Endothelial cell of umbilical vein (primary cell): ENCODE measurements around the gene CASP9. TPM values are rescaled to one million over a fixed set of nuclear protein-coding genes. Genes with fewer than 3 reads are reported as not detected.

Experiments used
- BruUV-seq: library from RNA; stranded (reverse); fragments of 400-500 nt; replicated peaks from 2 replicates; lab custom pipeline; 2021; lab: Mats Ljungman, UMichigan
- CTCF ChIA-PET: fragments of 300-600, 350-600 bp; sonication (Branson Sonifier 250); formaldehyde crosslinking; loops from one replicate; lab custom pipeline; 2021; ENCODE audit warnings: antibody characterized with exemption, inconsistent platforms; lab: Charles Lee
- POLR2A ChIA-PET: fragments of 300-600, 350-600 bp; sonication (Branson Sonifier 250); formaldehyde crosslinking; loops from one replicate; lab custom pipeline; 2021; ENCODE audit warnings: antibody characterized with exemption, inconsistent platforms; lab: Charles Lee
- DNase-seq: peaks from one replicate; pipeline ENCODE4 v3.0.0-alpha.2; 2011; ENCODE audit warnings: low read depth, low spot score
- FAIRE-seq: peaks from 2 replicates; lab custom pipeline; 2011; peaks lifted over from hg19 to GRCh38; lab: Jason Lieb, UNC
- H2AFZ ChIP-seq: 2 replicates; pipeline ENCODE4 v1.6.0; 2012; ENCODE audit warnings: low read depth, low read length, control low read depth, inconsistent platforms
- H3K27ac ChIP-seq: 2 replicates; pipeline ENCODE4 v1.5.1; 2011; ENCODE audit warnings: low read depth, mild to moderate bottlenecking, control low read depth, low read length, moderate library complexity; ENCODE audit not compliant: insufficient read depth
- H3K27me3 ChIP-seq, 2 experiments: 2 replicates each; pipeline versions ENCODE4 v1.6.0 to v1.6.1; 2011; ENCODE audit warnings: low read length in 2 of 2, mixed read lengths in 1 of 2; ENCODE audit not compliant: control insufficient read depth in 2 of 2, insufficient read depth in 2 of 2
- H3K36me3 ChIP-seq, 2 experiments: 2 replicates in 1 of 2; 3 replicates in 1 of 2; pipeline ENCODE4 v1.5.1; 2011; ENCODE audit warnings: low read length in 2 of 2, mild to moderate bottlenecking in 1 of 2, moderate library complexity in 1 of 2; ENCODE audit not compliant: control insufficient read depth in 2 of 2, insufficient read depth in 2 of 2; ENCODE audit errors: extremely low read depth in 1 of 2
- H3K4me1 ChIP-seq: 3 replicates; pipeline ENCODE4 v1.5.1; 2011; ENCODE audit warnings: mild to moderate bottlenecking, low read length; ENCODE audit not compliant: control insufficient read depth, insufficient read depth; ENCODE audit errors: extremely low read depth
- H3K4me2 ChIP-seq: 2 replicates; pipeline ENCODE4 v1.6.1; 2011; ENCODE audit warnings: low read length, control low read depth, mixed read lengths; ENCODE audit not compliant: insufficient read depth
- H3K4me3 ChIP-seq, 3 experiments: fragments of 200-600 bp in 1 of 3; sonication (generic), shearing (Covaris generic) in 1 of 3; replicated peaks in 1 of 3; 2 replicates each; pipeline ENCODE4 v1.5.1; 2011 to 2016; ENCODE audit warnings: control low read depth in 3 of 3, low read length in 3 of 3, mild to moderate bottlenecking in 2 of 3, inconsistent platforms in 1 of 3, low read depth in 1 of 3, moderate library complexity in 1 of 3; ENCODE audit not compliant: insufficient read depth in 1 of 3
- H3K79me2 ChIP-seq: 2 replicates; pipeline ENCODE4 v1.6.0; 2012; ENCODE audit warnings: low read length, inconsistent platforms; ENCODE audit not compliant: control insufficient read depth, insufficient read depth
- H3K9ac ChIP-seq: replicated peaks from 2 replicates; pipeline ENCODE3; 2011; ENCODE audit warnings: low read length, control low read depth; ENCODE audit not compliant: insufficient read depth; ENCODE audit errors: extremely low read depth
- H3K9me1 ChIP-seq: replicated peaks from 3 replicates; pipeline ENCODE4 v1.6.0; 2011; ENCODE audit warnings: mild to moderate bottlenecking, low read length; ENCODE audit not compliant: control insufficient read depth, insufficient read depth; ENCODE audit errors: extremely low read depth
- H3K9me3 ChIP-seq: replicated peaks from 2 replicates; pipeline ENCODE4 v1.5.1; 2012; ENCODE audit warnings: low read length, inconsistent platforms; ENCODE audit not compliant: control insufficient read depth, insufficient read depth
- H4K20me1 ChIP-seq: replicated peaks from 2 replicates; pipeline ENCODE3; 2011; ENCODE audit warnings: mild to moderate bottlenecking, low read length; ENCODE audit not compliant: control insufficient read depth, insufficient read depth; ENCODE audit errors: extremely low read depth
- EZH2 ChIP-seq: IDR thresholded peaks from 2 replicates; pipeline ENCODE4 v1.6.1; 2012; ENCODE audit warnings: borderline replicate concordance, low read depth, mild to moderate bottlenecking, moderate library complexity, low read length, inconsistent platforms; ENCODE audit not compliant: severe bottlenecking
- FOS ChIP-seq: IDR thresholded peaks from 2 replicates; pipeline ENCODE4 v1.6.1; 2011; ENCODE audit warnings: mild to moderate bottlenecking, low read length, moderate library complexity, borderline replicate concordance; ENCODE audit not compliant: insufficient read depth
- GATA2 ChIP-seq: IDR thresholded peaks from 2 replicates; pipeline ENCODE4 v1.7.0; 2011; ENCODE audit warnings: low read depth, mild to moderate bottlenecking, moderate library complexity, mixed read lengths, low read length; ENCODE audit not compliant: insufficient read length, insufficient read depth
- JUN ChIP-seq: IDR thresholded peaks from 2 replicates; pipeline ENCODE4 v1.6.1; 2011; ENCODE audit warnings: borderline replicate concordance, low read depth; ENCODE audit not compliant: insufficient read length, insufficient read depth
- MYC ChIP-seq: IDR thresholded peaks from one replicate; pipeline ENCODE4 v1.6.1; 2011; ENCODE audit warnings: mild to moderate bottlenecking, low read depth, low read length
- POLR2A ChIP-seq: IDR thresholded peaks from 2 replicates; pipeline ENCODE4 v1.6.1; 2012; ENCODE audit warnings: low read depth, mild to moderate bottlenecking, control low read depth, low read length
- POLR2AphosphoS5 ChIP-seq: IDR thresholded peaks from 2 replicates; pipeline ENCODE4 v1.6.1; 2012; ENCODE audit warnings: low read depth, mild to moderate bottlenecking, control low read depth, low read length, moderate library complexity; ENCODE audit not compliant: insufficient read depth
- dilution Hi-C: fragments of 300-500 bp; cut with MboI; formaldehyde crosslinking; loops from one replicate; pipeline ENCODE4 v1.15.0; 2019; ENCODE audit warnings: low sequenced_read_pairs; ENCODE audit not compliant: extremely low pct_ligation_motif_present
- intact Hi-C: fragments of 100-400 bp; cut with micrococcal nuclease; formaldehyde crosslinking; loops from one replicate; pipeline ENCODE4 v1.10.0; 2022
- polyA plus RNA-seq, 4 experiments: library from polyadenylated mRNA; depleted of rRNA in 3 of 4; stranded (reverse) in 3 of 4; unstranded in 1 of 4; fragments of >200 nt; gene quantifications; 2 replicates each; pipeline versions ENCODE4 v1.2.1 to v1.2.3, GENCODE V29; 2011 to 2012; ENCODE audit warnings: missing spikeins in 1 of 4
- total RNA-seq: library from RNA; stranded (reverse); gene quantifications from 2 replicates; pipeline ENCODE4 v1.2.3, GENCODE V29; 2021
- TF ChIP-seq, protein P1 (sequence below): IDR thresholded peaks from 2 replicates; pipeline ENCODE4 v1.6.1; 2011; ENCODE audit not compliant: insufficient read depth, insufficient read length
- TF ChIP-seq, protein P2 (sequence below), 2 donors: IDR thresholded peaks; 1 replicate in 1 of 2; 2 replicates in 1 of 2; pipeline ENCODE4 v1.5.1; 2011; ENCODE audit warnings: low read length in 2 of 2, mild to moderate bottlenecking in 2 of 2, moderate library complexity in 2 of 2, control low read depth in 1 of 2, inconsistent platforms in 1 of 2, low read depth in 1 of 2; ENCODE audit not compliant: insufficient read depth in 1 of 2; ENCODE audit errors: extremely low read depth in 1 of 2

CASP9 gene
- total and polyA plus RNA-seq, 2 donors (not counting 3 experiments of a cell fraction or from before 2014, with no cell fraction given), result 10.5 to 14.1 TPM

DNA sequence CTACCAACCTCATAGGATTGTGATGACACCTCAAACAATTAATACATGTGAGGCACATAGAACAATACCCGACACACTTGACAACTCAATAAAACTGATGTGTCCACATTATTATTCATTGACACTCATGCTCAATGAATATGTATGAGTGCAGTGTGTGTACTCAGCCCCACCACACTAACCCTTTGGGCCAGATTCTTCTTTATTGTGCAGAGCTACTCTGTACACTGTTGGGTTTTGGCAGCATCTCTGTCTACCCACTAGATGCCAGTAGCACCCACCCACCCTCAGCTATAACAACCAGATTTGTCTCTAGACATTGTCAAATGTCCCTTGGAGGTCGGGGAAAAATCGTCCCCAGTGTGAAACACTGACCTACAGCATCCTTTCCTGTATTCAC is 10.1 kb downstream of the CASP9 start:
- ChIA-PET CTCF (interaction anchor here (0.6 kb wide), 1 partner anchor 127 kb away, joined by 3 read pairs; no protein-coding TSS in a partner anchor), POLR2A (no interaction called here)
- no peaks in the 10 kb centered on the region for H4K20me1 ChIP-seq
- peaks cover 8% of the 10 kb centered on the region for H3K4me1 ChIP-seq
- H3K9me3 ChIP-seq, result no peaks in the 10 kb centered on the region
- FAIRE-seq (no peak), DNase-seq (no peak)
- TF ChIP-seq, protein P1, sequence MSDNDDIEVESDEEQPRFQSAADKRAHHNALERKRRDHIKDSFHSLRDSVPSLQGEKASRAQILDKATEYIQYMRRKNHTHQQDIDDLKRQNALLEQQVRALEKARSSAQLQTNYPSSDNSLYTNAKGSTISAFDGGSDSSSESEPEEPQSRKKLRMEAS, result no peak
- no peak for TF ChIP-seq POLR2AphosphoS5
- H3K27ac ChIP-seq, result no peak overlapping the region
- H3K79me2 ChIP-seq, result no peaks in the 10 kb centered on the region
- BruUV-seq, result no TSS peak
- H3K4me3 ChIP-seq, result no peak overlapping the region
- H3K9me1 ChIP-seq, result no peaks in the 10 kb centered on the region
- no peaks in the 10 kb centered on the region for H3K36me3 ChIP-seq
- dilution Hi-C loops (no loop called here), intact Hi-C loops (no loop called here)
- H2AFZ ChIP-seq, result no peak overlapping the region
- no peak overlapping the region for H3K9ac ChIP-seq
- H3K4me2 ChIP-seq, result no peak overlapping the region
- no peaks in the 10 kb centered on the region for H3K27me3 ChIP-seq

GRCh38 chr1:15513192-15513591 is 10.8 kb downstream of the CASP9 start:
- FAIRE-seq, result no peak

More at GRCh38 chr1:15513192-15513591, 10.8 kb downstream of the CASP9 start:
- Histone ChIP-seq H3K9me3 (no peaks in the 10 kb centered on the region), H3K79me2 (no peaks in the 10 kb centered on the region), H3K36me3 (no peaks in the 10 kb centered on the region), H3K4me2 (no peak overlapping the region), H2AFZ (no peak overlapping the region), H3K4me1 (peaks cover 8% of the 10 kb centered on the region), H3K27ac (no peak overlapping the region), H3K4me3 (no peak overlapping the region), H4K20me1 (no peaks in the 10 kb centered on the region), H3K9me1 (no peaks in the 10 kb centered on the region), H3K27me3 (no peaks in the 10 kb centered on the region), H3K9ac (no peak overlapping the region)
- no peak for DNase-seq
- TF ChIP-seq FOS (no peak), EZH2 (no peak), JUN (no peak), POLR2AphosphoS5 (no peak), MYC (no peak), POLR2A (no peak), GATA2 (no peak)
- TF ChIP-seq, protein P2, sequence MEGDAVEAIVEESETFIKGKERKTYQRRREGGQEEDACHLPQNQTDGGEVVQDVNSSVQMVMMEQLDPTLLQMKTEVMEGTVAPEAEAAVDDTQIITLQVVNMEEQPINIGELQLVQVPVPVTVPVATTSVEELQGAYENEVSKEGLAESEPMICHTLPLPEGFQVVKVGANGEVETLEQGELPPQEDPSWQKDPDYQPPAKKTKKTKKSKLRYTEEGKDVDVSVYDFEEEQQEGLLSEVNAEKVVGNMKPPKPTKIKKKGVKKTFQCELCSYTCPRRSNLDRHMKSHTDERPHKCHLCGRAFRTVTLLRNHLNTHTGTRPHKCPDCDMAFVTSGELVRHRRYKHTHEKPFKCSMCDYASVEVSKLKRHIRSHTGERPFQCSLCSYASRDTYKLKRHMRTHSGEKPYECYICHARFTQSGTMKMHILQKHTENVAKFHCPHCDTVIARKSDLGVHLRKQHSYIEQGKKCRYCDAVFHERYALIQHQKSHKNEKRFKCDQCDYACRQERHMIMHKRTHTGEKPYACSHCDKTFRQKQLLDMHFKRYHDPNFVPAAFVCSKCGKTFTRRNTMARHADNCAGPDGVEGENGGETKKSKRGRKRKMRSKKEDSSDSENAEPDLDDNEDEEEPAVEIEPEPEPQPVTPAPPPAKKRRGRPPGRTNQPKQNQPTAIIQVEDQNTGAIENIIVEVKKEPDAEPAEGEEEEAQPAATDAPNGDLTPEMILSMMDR (IDR thresholded peaks at IDR 0.05; ENCODE audit: extremely low read depth in 1 of 2, insufficient read depth in 1 of 2, low read depth in 1 of 2, low read length in 2 of 2), result no peak
- TF ChIP-seq, protein P1, result no peak
- BruUV-seq, result no TSS peak
- ChIA-PET POLR2A (no interaction called here), CTCF (no interaction called here)
- dilution Hi-C loops, result no loop called here
- intact Hi-C loops, result no loop called here
